GM12891 (cell line): ENCODE results near the gene TOP2B.

ENCODE experiments used
- POLR2A ChIP-seq: IDR thresholded peaks from 2 replicates; pipeline ENCODE4 v1.6.1; 2011; ENCODE audit warnings: low read depth, low read length, control low read depth
- POLR2AphosphoS5 ChIP-seq: IDR thresholded peaks from 2 replicates; pipeline ENCODE4 v1.6.1; 2011; ENCODE audit warnings: low read depth, low read length, control low read depth
- SPI1 ChIP-seq: IDR thresholded peaks from 2 replicates; pipeline ENCODE4 v1.6.1; 2011; ENCODE audit warnings: low read depth, low read length, control low read depth
- TAF1 ChIP-seq: IDR thresholded peaks from 2 replicates; pipeline ENCODE4 v1.6.1; 2011; ENCODE audit warnings: low read depth, low read length, control low read depth

DNA sequence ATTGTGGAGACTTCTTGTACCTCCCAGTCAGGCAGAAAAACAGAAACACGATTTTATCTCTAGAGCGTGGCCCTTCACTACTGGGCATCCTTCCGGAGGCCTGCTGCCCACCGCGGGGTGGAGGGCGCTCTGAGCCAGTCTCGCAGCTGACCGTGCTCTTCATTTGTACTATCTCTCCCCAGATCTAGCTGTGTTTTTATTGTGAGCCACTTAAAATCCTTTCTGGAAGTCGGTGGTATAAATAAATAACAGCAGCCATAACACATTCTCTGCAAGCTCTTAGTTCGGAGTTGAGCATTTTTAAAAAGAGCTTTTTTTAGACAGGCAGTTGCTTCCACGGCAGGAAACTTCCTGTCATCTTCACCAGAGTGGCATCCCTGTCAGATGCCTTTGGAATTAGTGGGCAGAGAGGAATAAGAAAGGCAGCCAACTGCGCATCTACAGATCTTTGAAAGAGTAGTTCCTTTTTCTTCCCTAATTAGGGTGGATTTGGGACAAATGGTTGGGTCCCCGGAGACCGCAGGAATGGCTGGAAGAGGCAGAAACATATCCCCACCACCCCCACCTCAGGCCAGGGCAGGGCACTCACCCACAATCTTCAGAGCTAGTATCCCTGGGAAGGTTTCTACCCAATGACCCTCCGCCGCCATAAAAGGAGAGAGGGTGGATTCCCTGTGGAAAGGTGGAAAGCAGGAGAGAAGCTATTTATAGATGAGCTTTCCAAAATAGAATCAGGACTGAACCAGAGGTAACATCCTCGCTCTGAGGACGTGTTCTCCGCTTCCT lies 91.1 kb downstream of the TOP2B start:
- TF ChIP-seq POLR2AphosphoS5: no peak
- no peak for TF ChIP-seq POLR2A
- TF ChIP-seq TAF1: no peak
- TF ChIP-seq SPI1: no peak
